ENCODE results near the gene ZBTB22.

DNA sequence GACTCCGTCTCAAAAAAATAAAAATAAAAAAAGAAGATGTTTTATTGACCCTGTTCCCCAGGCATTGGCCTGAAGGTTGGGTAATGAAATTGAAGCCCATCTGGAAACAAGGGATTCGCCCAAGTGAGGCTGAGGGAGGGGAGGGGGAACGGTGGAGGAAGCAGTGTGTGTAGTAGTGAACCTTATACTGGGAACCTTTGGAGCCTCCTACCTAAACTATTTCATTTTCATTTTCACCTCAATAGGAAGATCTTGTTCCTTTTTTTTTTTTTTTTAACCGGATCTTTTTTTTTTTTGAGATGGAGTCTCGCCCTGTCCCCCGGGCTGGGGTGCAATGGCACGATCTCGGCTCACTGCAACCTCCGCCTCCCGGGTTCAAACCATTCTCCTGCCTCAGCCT, 13.2 kb upstream of the ZBTB22 start:
- TF ChIP-seq, protein P1, sequence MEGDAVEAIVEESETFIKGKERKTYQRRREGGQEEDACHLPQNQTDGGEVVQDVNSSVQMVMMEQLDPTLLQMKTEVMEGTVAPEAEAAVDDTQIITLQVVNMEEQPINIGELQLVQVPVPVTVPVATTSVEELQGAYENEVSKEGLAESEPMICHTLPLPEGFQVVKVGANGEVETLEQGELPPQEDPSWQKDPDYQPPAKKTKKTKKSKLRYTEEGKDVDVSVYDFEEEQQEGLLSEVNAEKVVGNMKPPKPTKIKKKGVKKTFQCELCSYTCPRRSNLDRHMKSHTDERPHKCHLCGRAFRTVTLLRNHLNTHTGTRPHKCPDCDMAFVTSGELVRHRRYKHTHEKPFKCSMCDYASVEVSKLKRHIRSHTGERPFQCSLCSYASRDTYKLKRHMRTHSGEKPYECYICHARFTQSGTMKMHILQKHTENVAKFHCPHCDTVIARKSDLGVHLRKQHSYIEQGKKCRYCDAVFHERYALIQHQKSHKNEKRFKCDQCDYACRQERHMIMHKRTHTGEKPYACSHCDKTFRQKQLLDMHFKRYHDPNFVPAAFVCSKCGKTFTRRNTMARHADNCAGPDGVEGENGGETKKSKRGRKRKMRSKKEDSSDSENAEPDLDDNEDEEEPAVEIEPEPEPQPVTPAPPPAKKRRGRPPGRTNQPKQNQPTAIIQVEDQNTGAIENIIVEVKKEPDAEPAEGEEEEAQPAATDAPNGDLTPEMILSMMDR (IDR thresholded peaks at IDR 0.05; ENCODE audit: insufficient read depth, low read length, poor library complexity, severe bottlenecking) = no peak
- TF ChIP-seq EZH2phosphoT487 (conservative IDR thresholded peaks at IDR 0.05; ENCODE audit: low read length) = no peak

Data from SU-DHL-6 (cell line).